ENCODE measurements around the gene SHPK.

The SHPK gene

DNA sequence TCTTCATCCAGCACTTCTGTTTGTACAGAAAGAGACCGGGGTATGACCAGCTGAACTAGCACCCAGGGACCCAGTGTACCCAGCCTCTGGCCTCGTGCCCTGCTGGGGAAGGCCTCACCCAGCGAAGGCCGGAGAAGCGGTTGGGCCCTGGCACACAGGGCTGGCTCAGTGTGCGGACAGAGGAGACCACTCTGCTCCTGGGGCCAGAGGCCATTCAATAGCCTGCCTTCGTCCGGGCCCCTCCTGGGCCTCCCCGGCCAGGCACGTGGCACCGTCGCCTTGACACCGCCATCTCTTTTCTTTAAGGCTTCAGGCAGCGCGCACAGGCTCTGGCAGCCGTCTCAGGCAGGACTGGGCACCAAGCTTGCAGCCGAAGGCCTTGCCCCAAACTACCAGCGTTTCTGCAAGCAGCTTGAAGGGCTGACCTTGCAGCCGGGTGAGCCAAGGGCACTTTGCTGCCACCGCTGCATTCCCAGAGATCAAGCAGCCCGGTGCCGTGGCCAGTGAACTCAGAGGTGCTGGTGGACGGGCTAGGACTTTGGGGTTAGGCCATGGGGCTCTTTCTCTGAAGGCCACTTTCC is 24.4 kb upstream of the SHPK start:
- DNase-seq (ENCODE audit: low read depth): no peak
- in situ Hi-C loops (cut with HindIII; ENCODE audit: low sequenced_read_pairs): no loop called here
- TF ChIP-seq, protein P1, sequence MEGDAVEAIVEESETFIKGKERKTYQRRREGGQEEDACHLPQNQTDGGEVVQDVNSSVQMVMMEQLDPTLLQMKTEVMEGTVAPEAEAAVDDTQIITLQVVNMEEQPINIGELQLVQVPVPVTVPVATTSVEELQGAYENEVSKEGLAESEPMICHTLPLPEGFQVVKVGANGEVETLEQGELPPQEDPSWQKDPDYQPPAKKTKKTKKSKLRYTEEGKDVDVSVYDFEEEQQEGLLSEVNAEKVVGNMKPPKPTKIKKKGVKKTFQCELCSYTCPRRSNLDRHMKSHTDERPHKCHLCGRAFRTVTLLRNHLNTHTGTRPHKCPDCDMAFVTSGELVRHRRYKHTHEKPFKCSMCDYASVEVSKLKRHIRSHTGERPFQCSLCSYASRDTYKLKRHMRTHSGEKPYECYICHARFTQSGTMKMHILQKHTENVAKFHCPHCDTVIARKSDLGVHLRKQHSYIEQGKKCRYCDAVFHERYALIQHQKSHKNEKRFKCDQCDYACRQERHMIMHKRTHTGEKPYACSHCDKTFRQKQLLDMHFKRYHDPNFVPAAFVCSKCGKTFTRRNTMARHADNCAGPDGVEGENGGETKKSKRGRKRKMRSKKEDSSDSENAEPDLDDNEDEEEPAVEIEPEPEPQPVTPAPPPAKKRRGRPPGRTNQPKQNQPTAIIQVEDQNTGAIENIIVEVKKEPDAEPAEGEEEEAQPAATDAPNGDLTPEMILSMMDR (IDR thresholded peaks at IDR 0.05; ENCODE audit: low read depth, low read length, missing control alignments): no peak
- H3K4me3 ChIP-seq (ENCODE audit: low read depth, low read length): no peak overlapping the region

GRCh38 chr17:3659541-3660111 is 23.6 kb upstream of the SHPK start:
- peak; percentile 81 for DNase-seq (ENCODE audit: low read depth)
- in situ Hi-C loops (cut with HindIII; ENCODE audit: low sequenced_read_pairs): no loop called here
- no peak overlapping the region for H3K4me3 ChIP-seq (ENCODE audit: low read depth, low read length)
- TF ChIP-seq, protein P1 (IDR thresholded peaks at IDR 0.05; ENCODE audit: low read depth, low read length, missing control alignments): peak; percentile 10

GRCh38 chr17:3658784-3659449 is 22.9 kb upstream of the SHPK start:
- in situ Hi-C loops (cut with HindIII; ENCODE audit: low sequenced_read_pairs): no loop called here
- no peak for DNase-seq (ENCODE audit: low read depth)
- no peak overlapping the region for H3K4me3 ChIP-seq (ENCODE audit: low read depth, low read length)
- TF ChIP-seq, protein P1 (IDR thresholded peaks at IDR 0.05; ENCODE audit: low read depth, low read length, missing control alignments): no peak

GRCh38 chr17:3657874-3658783 is 22.1 kb upstream of the SHPK start:
- in situ Hi-C loops (cut with HindIII; ENCODE audit: low sequenced_read_pairs): no loop called here

GRCh38 chr17:3657588-3657869 is 21.5 kb upstream of the SHPK start:
- in situ Hi-C loops (cut with HindIII; ENCODE audit: low sequenced_read_pairs): no loop called here
- TF ChIP-seq, protein P1 (IDR thresholded peaks at IDR 0.05; ENCODE audit: low read depth, low read length, missing control alignments): no peak
- no peak for DNase-seq (ENCODE audit: low read depth)
- H3K4me3 ChIP-seq (ENCODE audit: low read depth, low read length): no peak overlapping the region

More at GRCh38 chr17:3657874-3658783, 22.1 kb upstream of the SHPK start:
- no peak overlapping the region for H3K4me3 ChIP-seq (ENCODE audit: low read depth, low read length)
- TF ChIP-seq, protein P1 (IDR thresholded peaks at IDR 0.05; ENCODE audit: low read depth, low read length, missing control alignments): no peak
- no peak for DNase-seq (ENCODE audit: low read depth)

- no peak for DNase-seq (ENCODE audit: low read depth)
- no peak overlapping the region for H3K4me3 ChIP-seq (ENCODE audit: low read depth, low read length)
- in situ Hi-C loops (cut with HindIII; ENCODE audit: low sequenced_read_pairs): no loop called here
- TF ChIP-seq, protein P1 (IDR thresholded peaks at IDR 0.05; ENCODE audit: low read depth, low read length, missing control alignments): no peak
Measured at GRCh38 chr17:3656755-3657587, 20.9 kb upstream of the SHPK start.

All from astrocyte of the cerebellum (primary cell).